Uterus (tissue), 4 donors: ENCODE data around the gene TOM1L1. TPM values are rescaled to one million over a fixed set of nuclear protein-coding genes. Genes with fewer than 3 reads are reported as not detected.

ENCODE experiments used
- DNase-seq, 2 donors: peaks; one replicate each; pipeline ENCODE4 v3.0.0-alpha.2; 2019 to 2020
- H3K27ac ChIP-seq, 2 donors: fragments of 200-600 bp; sonication (generic); 1 replicate in 1 of 2; 2 replicates in 1 of 2; pipeline ENCODE4 v1.5.1; 2016 to 2018
- H3K27me3 ChIP-seq, 2 donors: fragments of 200-600 bp; sonication (generic); one replicate each; pipeline ENCODE4 v1.5.1; 2018 to 2019; ENCODE audit warnings: control low read depth in 1 of 2
- H3K36me3 ChIP-seq, 2 donors: fragments of 200-600 bp; sonication (generic); one replicate each; pipeline ENCODE4 v1.5.1; 2019; ENCODE audit warnings: control low read depth in 1 of 2
- H3K4me1 ChIP-seq, 2 donors: fragments of 200-600 bp; sonication (generic); one replicate each; pipeline ENCODE4 v1.5.1; 2018 to 2019; ENCODE audit warnings: control low read depth in 1 of 2
- H3K4me3 ChIP-seq, 2 donors: fragments of 200-600 bp; sonication (generic); 1 replicate in 1 of 2; 2 replicates in 1 of 2; pipeline ENCODE4 v1.5.1; 2018 to 2019; ENCODE audit warnings: mild to moderate bottlenecking in 1 of 2
- H3K9me3 ChIP-seq, 2 donors: fragments of 200-600 bp; sonication (generic); one replicate each; pipeline ENCODE4 v1.5.1; 2019; ENCODE audit warnings: control low read depth in 1 of 2
- POLR2A ChIP-seq, 2 donors: fragments of 450-650 bp; IDR thresholded peaks; one replicate each; pipeline ENCODE4 v1.6.1; 2016; ENCODE audit warnings: antibody characterized with exemption in 2 of 2, mild to moderate bottlenecking in 1 of 2, moderate library complexity in 1 of 2
- intact Hi-C: fragments of 100-400 bp; cut with DNase I; formaldehyde crosslinking; loops from one replicate; pipeline ENCODE4 v1.15.1; 2023; ENCODE audit warnings: low total_unique reads
- small RNA-seq: library from RNA; depleted of rRNA; stranded (forward); fragments of <200 nt; gene quantifications from one replicate; pipeline ENCODE3, GENCODE V24; 2016
- total RNA-seq, 4 donors: library from RNA; depleted of rRNA in 3 of 4; stranded (reverse); fragments of >200 nt in 3 of 4; gene quantifications; one replicate each; pipeline versions ENCODE4 v1.1.0 to v1.2.4, GENCODE V29; 2014 to 2023
- TF ChIP-seq, protein P1 (sequence below), 4 experiments: fragments of 200-600 bp in 2 of 4; fragments of 450-650 bp in 2 of 4; sonication (generic) in 2 of 4; IDR thresholded peaks; one replicate each; pipeline ENCODE4 v1.5.1; 2016 to 2019; ENCODE audit warnings: antibody characterized with exemption in 4 of 4, mild to moderate bottlenecking in 2 of 4, moderate library complexity in 1 of 4
- donor health status: DM: yes; HTN: yes; CAD: no.

TOM1L1 gene
- total RNA-seq, 4 donors from 2014 or later, result 3.1 to 37.1 (median 20.9) TPM

DNA sequence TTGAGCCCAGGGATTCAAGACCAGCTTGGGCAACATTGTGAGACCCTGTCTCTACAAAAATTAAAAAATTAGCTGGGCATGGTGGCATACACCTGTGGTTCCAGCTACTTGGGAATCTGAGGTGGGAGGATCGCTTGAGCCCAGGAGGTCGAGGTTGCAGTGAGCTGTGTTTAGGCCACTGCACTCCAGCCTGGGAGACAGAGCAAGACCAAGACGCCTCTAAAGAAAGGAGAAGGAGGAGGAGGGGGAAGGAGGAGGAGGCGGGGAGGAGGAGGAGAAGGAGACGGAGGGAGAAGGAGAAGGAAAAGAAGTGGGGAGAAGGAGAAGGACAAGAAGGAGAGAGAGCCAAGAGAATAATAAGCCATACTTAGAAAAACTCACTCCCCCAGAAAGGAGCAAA lies 103.8 kb downstream of the TOM1L1 start:
- no peak overlapping the region for H3K27ac ChIP-seq
- H3K4me3 ChIP-seq, result no peak overlapping the region
- TF ChIP-seq POLR2A (IDR thresholded peaks at IDR 0.05), result no peak
- TF ChIP-seq, protein P1, sequence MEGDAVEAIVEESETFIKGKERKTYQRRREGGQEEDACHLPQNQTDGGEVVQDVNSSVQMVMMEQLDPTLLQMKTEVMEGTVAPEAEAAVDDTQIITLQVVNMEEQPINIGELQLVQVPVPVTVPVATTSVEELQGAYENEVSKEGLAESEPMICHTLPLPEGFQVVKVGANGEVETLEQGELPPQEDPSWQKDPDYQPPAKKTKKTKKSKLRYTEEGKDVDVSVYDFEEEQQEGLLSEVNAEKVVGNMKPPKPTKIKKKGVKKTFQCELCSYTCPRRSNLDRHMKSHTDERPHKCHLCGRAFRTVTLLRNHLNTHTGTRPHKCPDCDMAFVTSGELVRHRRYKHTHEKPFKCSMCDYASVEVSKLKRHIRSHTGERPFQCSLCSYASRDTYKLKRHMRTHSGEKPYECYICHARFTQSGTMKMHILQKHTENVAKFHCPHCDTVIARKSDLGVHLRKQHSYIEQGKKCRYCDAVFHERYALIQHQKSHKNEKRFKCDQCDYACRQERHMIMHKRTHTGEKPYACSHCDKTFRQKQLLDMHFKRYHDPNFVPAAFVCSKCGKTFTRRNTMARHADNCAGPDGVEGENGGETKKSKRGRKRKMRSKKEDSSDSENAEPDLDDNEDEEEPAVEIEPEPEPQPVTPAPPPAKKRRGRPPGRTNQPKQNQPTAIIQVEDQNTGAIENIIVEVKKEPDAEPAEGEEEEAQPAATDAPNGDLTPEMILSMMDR (IDR thresholded peaks at IDR 0.05), result no peak
- no peaks in the 10 kb centered on the region for H3K36me3 ChIP-seq
- DNase-seq, result no peak
- no peaks in the 10 kb centered on the region for H3K4me1 ChIP-seq
- intact Hi-C loops, result loop anchor here (10.0 kb wide), 1 partner anchor 1370 kb away; no protein-coding TSS in a partner anchor
- H3K9me3 ChIP-seq, result no peaks in the 10 kb centered on the region
- H3K27me3 ChIP-seq, result no peaks in the 10 kb centered on the region

DNA sequence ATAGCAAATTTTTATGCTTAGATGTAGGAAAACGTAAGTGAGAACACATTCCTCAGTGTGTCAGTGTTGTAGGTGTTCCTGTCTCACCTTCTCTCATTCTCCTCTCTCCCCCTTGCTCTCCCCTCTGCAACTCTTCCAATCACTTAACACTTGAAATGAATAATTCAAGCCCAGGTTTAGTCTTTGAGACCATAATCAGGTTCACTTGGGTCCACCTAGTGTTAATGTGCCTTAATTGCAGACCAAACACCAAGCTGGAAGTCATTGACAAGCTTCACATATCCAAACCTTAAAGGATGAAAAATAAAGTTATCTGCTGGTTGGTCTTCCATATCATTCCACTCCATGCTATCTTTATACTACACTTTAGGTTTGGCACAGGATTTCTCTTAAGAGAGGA lies 104.9 kb downstream of the TOM1L1 start:
- Histone ChIP-seq H3K4me1 (no peaks in the 10 kb centered on the region), H3K9me3 (no peaks in the 10 kb centered on the region), H3K4me3 (no peak overlapping the region), H3K36me3 (no peaks in the 10 kb centered on the region), H3K27me3 (no peaks in the 10 kb centered on the region), H3K27ac (no peak overlapping the region)
- TF ChIP-seq POLR2A (IDR thresholded peaks at IDR 0.05), result no peak
- TF ChIP-seq, protein P1 (IDR thresholded peaks at IDR 0.05), result no peak
- DNase-seq, result no peak
- intact Hi-C loops, result loop anchor here (10.0 kb wide), 1 partner anchor 1371 kb away; no protein-coding TSS in a partner anchor

Small RNAs within 50 kb of the gene (small RNA-seq; reads per million reads assigned to genes)
- gene AC007485.1, result not detected

Other genes starting within 250 kb of the TOM1L1 start
- 10 to 100 TPM; 53.3 to 90.3 (median 74.2) TPM for gene COX11, start 67.8 kb downstream of the TOM1L1 start, total RNA-seq
- gene STXBP4, start 67.9 kb downstream of the TOM1L1 start, total RNA-seq, result 100 to 1,000 TPM in 1 of 4 donors, 10 to 100 TPM in 2, 1 to 10 TPM in 1; 2.8 to 100 (median 20.9) TPM